ENCODE measurements around the gene SCNM1.
A peak's percentile ranks its signal among the peaks of the same experiment; 100 is the strongest.
"Not testable (repeated sequence)": the region's sequence is repeated elsewhere in the genome, so short reads cannot be mapped to it uniquely, and the experiment has no call there.

Gene SCNM1

GRCh38 chr1:151193856-151194255 lies 27.9 kb downstream of the SCNM1 start:
- H3K4me1 ChIP-seq (ENCODE audit: insufficient read depth, low read length) = peaks cover 8% of the 10 kb centered on the region; the same call in 1 of the 2 replicates
- no peaks in the 10 kb centered on the region for H3K9me3 ChIP-seq (ENCODE audit: control insufficient read depth, insufficient read depth, low read length)
- H3K9ac ChIP-seq (ENCODE audit: low read depth, low read length) = no peak overlapping the region
- no peaks in the 10 kb centered on the region for H3K36me3 ChIP-seq (ENCODE audit: insufficient read depth, low read length)

- peak overlapping the region; percentile 44; the same call in 1 of the 2 replicates for H3K9ac ChIP-seq (ENCODE audit: low read depth, low read length)
- H3K9me3 ChIP-seq (ENCODE audit: control insufficient read depth, insufficient read depth, low read length); H3K36me3 ChIP-seq (ENCODE audit: insufficient read depth, low read length); H3K4me1 ChIP-seq (ENCODE audit: insufficient read depth, low read length): not testable (repeated sequence)
Measured at GRCh38 chr1:151194894-151195594, 29.1 kb downstream of the SCNM1 start.

GRCh38 chr1:151196292-151196800 lies 30.4 kb downstream of the SCNM1 start:
- H3K4me1 ChIP-seq (ENCODE audit: insufficient read depth, low read length) = peaks cover 8% of the 10 kb centered on the region; the same call in 1 of the 2 replicates
- no peaks in the 10 kb centered on the region for H3K36me3 ChIP-seq (ENCODE audit: insufficient read depth, low read length)
- peak overlapping the region; percentile 29; the same call in 1 of the 2 replicates for H3K9ac ChIP-seq (ENCODE audit: low read depth, low read length)
- H3K9me3 ChIP-seq (ENCODE audit: control insufficient read depth, insufficient read depth, low read length) = no peaks in the 10 kb centered on the region

GRCh38 chr1:151197863-151198253 lies 31.9 kb downstream of the SCNM1 start:
- Histone ChIP-seq H3K9me3 (ENCODE audit: control insufficient read depth, insufficient read depth, low read length) (no peaks in the 10 kb centered on the region), H3K9ac (ENCODE audit: low read depth, low read length) (peak overlapping the region; percentile 100), H3K4me1 (ENCODE audit: insufficient read depth, low read length) (peaks cover 8% of the 10 kb centered on the region; the same call in 1 of the 2 replicates), H3K36me3 (ENCODE audit: insufficient read depth, low read length) (peaks cover 6% of the 10 kb centered on the region)

DNA sequence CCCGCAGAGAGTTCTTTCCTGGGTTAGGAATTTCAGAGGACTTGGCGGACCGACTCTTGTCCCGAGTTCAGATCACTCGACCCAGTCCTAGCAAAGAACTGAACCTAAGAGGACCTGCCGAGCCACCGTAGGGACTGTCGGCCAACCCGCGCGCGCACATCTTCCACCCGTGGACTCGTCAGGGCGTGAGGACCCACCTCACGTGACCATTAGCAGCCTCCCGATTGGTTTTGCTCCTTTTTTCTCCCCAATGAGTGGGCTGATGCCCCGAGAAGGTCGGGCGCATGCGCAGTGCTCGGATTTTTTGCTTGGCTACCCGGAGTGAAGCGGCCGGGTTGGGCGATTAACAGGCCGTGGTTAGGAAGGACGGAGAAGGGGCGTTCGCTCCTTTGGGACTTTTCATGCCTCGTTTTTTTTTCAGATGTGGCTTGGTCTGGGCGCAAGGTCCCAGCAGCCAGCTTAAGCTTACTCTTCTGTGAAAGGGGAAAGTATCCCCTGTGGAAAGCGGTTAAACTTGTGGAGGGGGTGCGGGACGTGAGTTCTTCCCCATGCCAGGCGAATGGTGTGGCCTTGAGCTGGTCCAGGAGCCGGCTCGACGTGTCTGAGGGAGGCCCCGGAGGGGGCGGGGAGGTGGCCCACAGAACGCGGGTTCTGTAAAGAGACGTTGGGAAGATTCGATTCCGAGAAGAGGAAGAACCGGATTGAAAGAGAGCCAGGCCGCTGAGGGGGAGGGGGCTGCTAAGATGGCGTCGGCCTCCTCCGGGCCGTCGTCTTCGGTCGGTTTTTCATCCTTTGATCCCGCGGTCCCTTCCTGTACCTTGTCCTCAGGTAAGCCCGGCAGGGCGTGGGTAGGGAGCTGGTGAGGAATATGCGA lies 32.5 kb downstream of the SCNM1 start, which contains the start of gene PIP5K1A:
PIP5K1A (plus strand) TSS at position 299 of the 874 bp plus-strand sequence; CDS start at position 744, 445 bp downstream.
- H3K36me3 ChIP-seq (ENCODE audit: insufficient read depth, low read length) = peaks cover 8% of the 10 kb centered on the region
- peaks cover 8% of the 10 kb centered on the region; the same call in 1 of the 2 replicates for H3K4me1 ChIP-seq (ENCODE audit: insufficient read depth, low read length)
- no peaks in the 10 kb centered on the region for H3K9me3 ChIP-seq (ENCODE audit: control insufficient read depth, insufficient read depth, low read length)
- peak within 1 kb of the TSS; percentile 100 for H3K9ac ChIP-seq (ENCODE audit: low read depth, low read length)

- Histone ChIP-seq H3K9me3 (ENCODE audit: control insufficient read depth, insufficient read depth, low read length) (no peaks in the 10 kb centered on the region), H3K36me3 (ENCODE audit: insufficient read depth, low read length) (peaks cover 8% of the 10 kb centered on the region), H3K4me1 (ENCODE audit: insufficient read depth, low read length) (0 out of 2 replicates have a peak, but pooled peaks cover 3% of the 10 kb centered on the region), H3K9ac (ENCODE audit: low read depth, low read length) (peak overlapping the region; percentile 100)
Measured at GRCh38 chr1:151199873-151200581, 34.1 kb downstream of the SCNM1 start.

DNA sequence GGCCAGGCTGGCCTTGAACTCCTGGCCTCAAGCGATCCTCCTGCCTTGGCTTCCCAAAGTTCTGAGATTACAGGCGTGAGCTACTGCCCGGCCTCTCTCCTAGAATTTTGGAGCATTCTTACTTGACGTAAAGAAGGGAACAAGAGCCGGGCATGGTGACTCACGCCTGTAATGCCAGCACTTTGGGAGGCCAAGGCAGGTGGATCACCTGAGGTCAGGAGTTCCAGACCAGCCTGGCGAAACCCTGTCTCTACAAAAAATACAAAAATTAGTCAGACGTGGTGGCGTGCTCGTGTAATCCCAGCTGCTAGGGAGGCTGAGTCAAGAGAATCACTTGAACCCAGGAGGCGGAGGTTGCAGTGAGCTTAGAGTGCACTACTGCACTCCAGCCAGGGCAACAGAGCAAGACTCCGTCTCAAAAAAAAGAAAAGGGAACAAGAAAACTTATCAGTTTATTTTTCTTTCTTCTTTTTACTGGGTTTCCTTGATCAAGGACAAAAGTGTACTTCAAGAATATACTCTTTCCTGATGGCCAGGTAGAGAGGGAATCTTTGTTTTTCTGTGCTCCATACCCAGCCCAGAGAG lies 39.5 kb downstream of the SCNM1 start:
- H3K9ac ChIP-seq (ENCODE audit: low read depth, low read length); H3K9me3 ChIP-seq (ENCODE audit: control insufficient read depth, insufficient read depth, low read length): not testable (repeated sequence)
- H3K36me3 ChIP-seq (ENCODE audit: insufficient read depth, low read length) = peaks cover 17% of the 10 kb centered on the region

GRCh38 chr1:151210830-151211229 lies 44.9 kb downstream of the SCNM1 start:
- Histone ChIP-seq H3K9me3 (ENCODE audit: control insufficient read depth, insufficient read depth, low read length) (no peaks in the 10 kb centered on the region), H3K4me1 (ENCODE audit: insufficient read depth, low read length) (no peaks in the 10 kb centered on the region), H3K9ac (ENCODE audit: low read depth, low read length) (no peak overlapping the region), H3K36me3 (ENCODE audit: insufficient read depth, low read length) (peaks cover 10% of the 10 kb centered on the region)

More for the DNA sequence above, 39.5 kb downstream of the SCNM1 start:
- H3K4me1 ChIP-seq (ENCODE audit: insufficient read depth, low read length) = not testable (repeated sequence)

DNA sequence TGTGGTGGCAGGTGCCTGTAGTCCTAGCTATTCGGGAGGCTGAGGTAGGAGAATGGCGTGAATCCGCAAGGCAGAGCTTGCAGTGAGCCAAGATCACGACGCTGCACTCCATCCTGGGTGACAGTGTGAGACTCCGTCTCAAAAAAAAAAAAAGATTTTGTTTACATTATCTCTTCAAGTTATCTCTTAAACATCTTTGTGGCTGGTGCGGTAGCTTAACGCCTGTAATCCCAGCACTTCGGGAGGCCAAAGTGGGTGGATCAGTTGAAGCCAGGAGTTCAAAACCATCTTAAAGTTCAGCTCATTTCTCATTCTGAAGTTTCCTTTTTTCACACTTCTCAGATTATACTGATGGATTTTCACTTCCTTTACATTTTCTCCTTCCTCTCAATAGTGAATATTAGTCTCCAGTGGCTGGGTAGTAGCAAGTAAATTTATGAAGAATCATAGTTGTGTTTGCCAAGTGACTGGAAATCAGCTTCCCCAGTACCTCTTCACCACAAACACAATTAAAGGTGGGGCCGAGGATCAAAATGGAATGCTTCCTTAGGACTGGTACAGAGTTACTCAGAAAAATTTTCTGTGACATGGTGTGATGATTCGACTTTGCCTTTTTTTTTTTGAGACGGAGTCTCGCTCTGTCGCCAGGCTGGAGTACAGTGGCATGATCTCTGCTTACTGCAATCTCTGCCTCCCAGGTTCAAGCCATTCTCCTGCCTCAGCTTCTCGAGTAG lies 46.2 kb downstream of the SCNM1 start:
- H3K9me3 ChIP-seq (ENCODE audit: control insufficient read depth, insufficient read depth, low read length) = no peaks in the 10 kb centered on the region
- H3K9ac ChIP-seq (ENCODE audit: low read depth, low read length) = no peak overlapping the region
- no peaks in the 10 kb centered on the region for H3K4me1 ChIP-seq (ENCODE audit: insufficient read depth, low read length)
- peaks cover 5% of the 10 kb centered on the region for H3K36me3 ChIP-seq (ENCODE audit: insufficient read depth, low read length)

DNA sequence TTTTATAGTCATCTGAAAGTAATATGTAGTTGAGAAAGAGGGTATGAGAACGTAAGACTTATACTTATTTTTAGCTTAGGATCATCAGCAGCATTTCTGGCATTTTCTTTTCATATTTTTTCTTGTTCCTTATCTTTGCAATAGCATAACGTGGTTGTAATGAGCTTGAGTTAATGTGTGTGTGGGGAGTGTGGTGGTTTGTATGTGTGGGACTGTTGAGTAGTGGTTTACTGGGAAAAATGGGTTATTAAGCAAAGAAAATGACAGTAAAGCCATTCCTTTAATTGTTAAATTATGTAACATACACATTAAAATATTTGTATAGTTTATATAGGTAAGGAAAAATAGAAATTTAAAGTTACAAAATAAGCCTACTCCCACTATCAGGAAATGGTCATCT lies 47.6 kb downstream of the SCNM1 start:
- H3K36me3 ChIP-seq (ENCODE audit: insufficient read depth, low read length) = peaks cover 5% of the 10 kb centered on the region
- no peak overlapping the region for H3K9ac ChIP-seq (ENCODE audit: low read depth, low read length)
- no peaks in the 10 kb centered on the region for H3K9me3 ChIP-seq (ENCODE audit: control insufficient read depth, insufficient read depth, low read length)
- H3K4me1 ChIP-seq (ENCODE audit: insufficient read depth, low read length) = no peaks in the 10 kb centered on the region

All from ES-I3 (cell line).